Activated CD4-positive, alpha-beta T cell treated with anti-CD3 and anti-CD28 coated beads, Interleukin-2, amount 50 U/mL, for 24 hours (primary cell): ENCODE measurements around the gene PPP2R2C.

Experiments used
- DNase-seq, 2 donors: peaks; one replicate each; pipeline ENCODE4 v3.0.0-alpha.2; 2020; ENCODE audit warnings: low read depth in 1 of 2, low spot score in 1 of 2

The PPP2R2C gene

GRCh38 chr4:6449746-6450369 is 22.6 kb downstream of the PPP2R2C start:
- DNase-seq: no peak

- no peak for DNase-seq
Measured at GRCh38 chr4:6449335-6449734, 23.1 kb downstream of the PPP2R2C start.

GRCh38 chr4:6448476-6449170 is 23.8 kb downstream of the PPP2R2C start:
- no peak for DNase-seq

GRCh38 chr4:6447672-6448171 is 24.7 kb downstream of the PPP2R2C start:
- DNase-seq: no peak

- DNase-seq: no peak
Measured at GRCh38 chr4:6446538-6447451, 25.6 kb downstream of the PPP2R2C start.

GRCh38 chr4:6446130-6446482 is 26.3 kb downstream of the PPP2R2C start:
- no peak for DNase-seq

- no peak for DNase-seq
Measured at GRCh38 chr4:6445403-6446129, 26.8 kb downstream of the PPP2R2C start.

GRCh38 chr4:6444582-6444981 is 27.8 kb downstream of the PPP2R2C start:
- no peak for DNase-seq

GRCh38 chr4:6443035-6444023 is 29.1 kb downstream of the PPP2R2C start:
- no peak for DNase-seq

- no peak for DNase-seq
Measured at GRCh38 chr4:6442555-6442954, 29.9 kb downstream of the PPP2R2C start.

GRCh38 chr4:6441758-6442157 is 30.7 kb downstream of the PPP2R2C start:
- no peak for DNase-seq

- no peak for DNase-seq
Measured at GRCh38 chr4:6441202-6441582, 31.2 kb downstream of the PPP2R2C start.

- DNase-seq: no peak
Measured at GRCh38 chr4:6440506-6441201, 31.8 kb downstream of the PPP2R2C start.

- no peak for DNase-seq
Measured at GRCh38 chr4:6439120-6439762, 33.2 kb downstream of the PPP2R2C start.

- DNase-seq: no peak
Measured at GRCh38 chr4:6437826-6438238, 34.6 kb downstream of the PPP2R2C start.

GRCh38 chr4:6435010-6435409 is 37.4 kb downstream of the PPP2R2C start:
- DNase-seq: no peak

GRCh38 chr4:6430927-6431326 is 41.5 kb downstream of the PPP2R2C start:
- DNase-seq: no peak

GRCh38 chr4:6427439-6428090 is 44.8 kb downstream of the PPP2R2C start:
- DNase-seq: no peak
